NCI-H2029 (cell line): ENCODE results near the gene CCDC85C.

Experiments used
- DNase-seq: peaks from one replicate; lab custom pipeline; 2025; lab: John Stamatoyannopoulos, UW

CCDC85C gene

GRCh38 chr14:99572173-99572999, 31.6 kb downstream of the CCDC85C start:
- DNase-seq, result no peak

- peak; percentile 33 for DNase-seq
These were observed 32.6 kb downstream of the CCDC85C start for GRCh38 chr14:99571303-99571986.

GRCh38 chr14:99570544-99571302, 33.3 kb downstream of the CCDC85C start:
- no peak for DNase-seq

GRCh38 chr14:99569725-99570543, 34.1 kb downstream of the CCDC85C start:
- no peak for DNase-seq

GRCh38 chr14:99568567-99569560, 35.1 kb downstream of the CCDC85C start:
- peak; percentile 31 for DNase-seq

- no peak for DNase-seq
These were observed 37.3 kb downstream of the CCDC85C start for GRCh38 chr14:99566390-99567354.

- peak; percentile 68 for DNase-seq
These were observed 38.0 kb downstream of the CCDC85C start for GRCh38 chr14:99566009-99566389.

- no peak for DNase-seq
These were observed 38.6 kb downstream of the CCDC85C start for GRCh38 chr14:99565383-99565782.

- DNase-seq, result no peak
These were observed 39.1 kb downstream of the CCDC85C start for GRCh38 chr14:99564926-99565259.

- peak; percentile 80 for DNase-seq
These were observed 39.6 kb downstream of the CCDC85C start for GRCh38 chr14:99564256-99564925.

- no peak for DNase-seq
These were observed 40.3 kb downstream of the CCDC85C start for GRCh38 chr14:99563749-99564129.

- DNase-seq, result peak; percentile 41
These were observed 40.9 kb downstream of the CCDC85C start for GRCh38 chr14:99562856-99563748.

- DNase-seq, result no peak
These were observed 42.1 kb downstream of the CCDC85C start for GRCh38 chr14:99561864-99562263.

GRCh38 chr14:99560922-99561683, 42.9 kb downstream of the CCDC85C start:
- no peak for DNase-seq

GRCh38 chr14:99560403-99560802, 43.6 kb downstream of the CCDC85C start:
- no peak for DNase-seq

GRCh38 chr14:99559286-99559990, 44.6 kb downstream of the CCDC85C start:
- no peak for DNase-seq
